Embryonic facial prominence (tissue), 1 donor: ENCODE measurements around the gene AHRR.

ENCODE experiments used
- DNase-seq: peaks from one replicate; pipeline ENCODE4 v3.0.0-alpha.2; 2016; ENCODE audit errors: extremely low spot score

The AHRR gene

GRCh38 chr5:443239-444151 is 122.0 kb downstream of the AHRR start:
- no peak for DNase-seq

GRCh38 chr5:444226-444625 is 122.7 kb downstream of the AHRR start:
- no peak for DNase-seq

GRCh38 chr5:445591-445990 is 124.1 kb downstream of the AHRR start:
- DNase-seq: no peak

GRCh38 chr5:446066-446882 is 124.8 kb downstream of the AHRR start:
- DNase-seq: no peak

- DNase-seq: no peak
Measured at GRCh38 chr5:446883-447263, 125.4 kb downstream of the AHRR start.

GRCh38 chr5:447501-447900 is 126.0 kb downstream of the AHRR start:
- DNase-seq: no peak

- no peak for DNase-seq
Measured at GRCh38 chr5:448061-448765, 126.7 kb downstream of the AHRR start.

- no peak for DNase-seq
Measured at GRCh38 chr5:448766-449090, 127.2 kb downstream of the AHRR start.

- no peak for DNase-seq
Measured at GRCh38 chr5:449151-449550, 127.6 kb downstream of the AHRR start.

- no peak for DNase-seq
Measured at GRCh38 chr5:451587-452458, 130.3 kb downstream of the AHRR start.

GRCh38 chr5:452978-453710 is 131.6 kb downstream of the AHRR start:
- DNase-seq: no peak

GRCh38 chr5:453725-454481 is 132.4 kb downstream of the AHRR start:
- DNase-seq: no peak

GRCh38 chr5:454936-455335 is 133.4 kb downstream of the AHRR start:
- no peak for DNase-seq

- DNase-seq: no peak
Measured at GRCh38 chr5:455806-456205, 134.3 kb downstream of the AHRR start.

- no peak for DNase-seq
Measured at GRCh38 chr5:456351-457194, 135.1 kb downstream of the AHRR start.

GRCh38 chr5:457195-457961 is 135.9 kb downstream of the AHRR start:
- DNase-seq: no peak

- no peak for DNase-seq
Measured at GRCh38 chr5:458547-459353, 137.2 kb downstream of the AHRR start.
